HepG2 (cell line): ENCODE results near the gene GDPGP1.

Source experiments
- SIN3A ChIP-seq: IDR thresholded peaks from 2 replicates; pipeline ENCODE4 v1.6.1; 2011; ENCODE audit warnings: low read depth, mild to moderate bottlenecking, control low read depth, low read length, borderline replicate concordance
- TAF1 ChIP-seq: sonication (generic); formaldehyde crosslinking; IDR thresholded peaks from 2 replicates; pipeline ENCODE4 v1.4.0; 2020; ENCODE audit warnings: missing genetic modification reagents
- ZNF646 ChIP-seq: sonication (generic); formaldehyde crosslinking; IDR thresholded peaks from 2 replicates; pipeline ENCODE4 v1.9.0; 2021; ENCODE audit warnings: mild to moderate bottlenecking, missing genetic modification reagents

- TF ChIP-seq ZNF646 (CRISPR knock-in tag), result no peak
- no peak for TF ChIP-seq SIN3A
- no peak; the same call in 1 of the 2 replicates for TF ChIP-seq TAF1 (CRISPR knock-in tag)
Measured at GRCh38 chr15:90200534-90201129, 33.4 kb upstream of the GDPGP1 start.
